Liver (tissue), 9 donors: ENCODE results near the gene IKBKG. TPM values are rescaled to one million over a fixed set of nuclear protein-coding genes. Genes with fewer than 3 reads are reported as not detected.

Source experiments
- DNase-seq: peaks from one replicate; pipeline ENCODE4 v3.0.0-alpha.2; 2017; ENCODE audit warnings: low spot score
- H3K27ac ChIP-seq, 2 donors: one replicate each; pipeline ENCODE4 v1.7.0; 2013; ENCODE audit warnings: inconsistent platforms in 2 of 2, low read length in 2 of 2, control low read depth in 1 of 2, low read depth in 1 of 2, mild to moderate bottlenecking in 1 of 2
- H3K27me3 ChIP-seq, 4 donors: one replicate each; pipeline versions ENCODE4 v1.6.1 to v1.7.0; 2013; ENCODE audit warnings: low read length in 3 of 4, inconsistent platforms in 1 of 4, mild to moderate bottlenecking in 1 of 4, moderate library complexity in 1 of 4; ENCODE audit not compliant: control insufficient read depth in 4 of 4, insufficient read depth in 4 of 4
- H3K36me3 ChIP-seq, 4 donors: one replicate each; pipeline versions ENCODE4 v1.6.1 to v1.7.0; 2013; ENCODE audit warnings: low read length in 3 of 4, mild to moderate bottlenecking in 3 of 4, low read depth in 1 of 4, moderate library complexity in 1 of 4; ENCODE audit not compliant: control insufficient read depth in 4 of 4, insufficient read depth in 3 of 4
- H3K4me1 ChIP-seq, 4 donors: one replicate each; pipeline versions ENCODE4 v1.6.1 to v1.7.0; 2013; ENCODE audit warnings: low read length in 3 of 4, mild to moderate bottlenecking in 3 of 4, moderate library complexity in 1 of 4; ENCODE audit not compliant: control insufficient read depth in 4 of 4, insufficient read depth in 4 of 4
- H3K4me3 ChIP-seq, 3 donors: one replicate each; pipeline versions ENCODE4 v1.6.1 to v1.7.0; 2013; ENCODE audit warnings: low read length in 3 of 3, control low read depth in 1 of 3, low read depth in 1 of 3, mild to moderate bottlenecking in 1 of 3
- H3K9ac ChIP-seq, 2 donors: one replicate each; pipeline ENCODE4 v1.7.0; 2013; ENCODE audit warnings: low read length in 2 of 2, mild to moderate bottlenecking in 2 of 2, moderate library complexity in 2 of 2, control low read depth in 1 of 2, low read depth in 1 of 2
- H3K9me3 ChIP-seq, 4 donors: one replicate each; pipeline versions ENCODE4 v1.6.1 to v1.7.0; 2013; ENCODE audit warnings: low read length in 3 of 4; ENCODE audit not compliant: control insufficient read depth in 4 of 4
- ATF3 ChIP-seq: IDR thresholded peaks from 2 replicates; pipeline ENCODE4 v1.6.1; 2016; ENCODE audit warnings: antibody characterized with exemption
- EGR1 ChIP-seq, 2 donors: IDR thresholded peaks; 2 replicates each; pipeline ENCODE4 v1.6.1; 2016 to 2018; ENCODE audit warnings: antibody characterized with exemption in 2 of 2, low read depth in 2 of 2
- FOXA1 ChIP-seq: IDR thresholded peaks from 2 replicates; pipeline ENCODE4 v1.6.1; 2016; ENCODE audit warnings: antibody characterized with exemption
- FOXA2 ChIP-seq: IDR thresholded peaks from 2 replicates; pipeline ENCODE4 v1.6.1; 2016; ENCODE audit warnings: antibody characterized with exemption
- GABPA ChIP-seq, 2 donors: IDR thresholded peaks in 1 of 2; conservative IDR thresholded peaks in 1 of 2; 2 replicates each; pipeline ENCODE4 v1.6.1; 2016; ENCODE audit warnings: antibody characterized with exemption in 2 of 2, mild to moderate bottlenecking in 1 of 2, moderate library complexity in 1 of 2
- HNF4A ChIP-seq, 2 donors: conservative IDR thresholded peaks; 2 replicates each; pipeline ENCODE4 v1.6.1; 2016; ENCODE audit warnings: antibody characterized with exemption in 2 of 2, mild to moderate bottlenecking in 2 of 2
- HNF4G ChIP-seq: IDR thresholded peaks from 2 replicates; pipeline ENCODE4 v1.6.1; 2016; ENCODE audit warnings: antibody characterized with exemption
- NR2F2 ChIP-seq: IDR thresholded peaks from 2 replicates; pipeline ENCODE4 v1.6.1; 2016; ENCODE audit warnings: antibody characterized with exemption
- RAD21 ChIP-seq, 2 donors: IDR thresholded peaks; 2 replicates each; pipeline ENCODE4 v1.6.1; 2016; ENCODE audit warnings: antibody characterized with exemption in 2 of 2, mild to moderate bottlenecking in 2 of 2
- RXRA ChIP-seq, 2 donors: IDR thresholded peaks; 2 replicates each; pipeline ENCODE4 v1.6.1; 2017 to 2018; ENCODE audit warnings: antibody characterized with exemption in 2 of 2, mild to moderate bottlenecking in 1 of 2
- SP1 ChIP-seq: IDR thresholded peaks from 2 replicates; pipeline ENCODE4 v1.6.1; 2018; ENCODE audit warnings: antibody characterized with exemption, mild to moderate bottlenecking
- TAF1 ChIP-seq: conservative IDR thresholded peaks from 2 replicates; pipeline ENCODE4 v1.6.1; 2016; ENCODE audit warnings: antibody characterized with exemption, mild to moderate bottlenecking
- YY1 ChIP-seq: IDR thresholded peaks from 2 replicates; pipeline ENCODE4 v1.6.1; 2016; ENCODE audit warnings: antibody characterized with exemption, mild to moderate bottlenecking
- WGBS: extraction: QIAGEN DNeasy Blood & Tissue Kit; methylation state at CpG from one replicate; pipeline ENCODE4 v1.1.7; 2013; 5-methylcytosine and 5-hydroxymethylcytosine counted together
- polyA plus RNA-seq, 2 donors: library from polyadenylated mRNA; stranded (reverse) in 1 of 2; unstranded in 1 of 2; fragments of 200-250 nt in 1 of 2; fragments of >200 nt in 1 of 2; fragmentation: Nextera tagmentation in 1 of 2; extraction: Ambion mirVana in 1 of 2; gene quantifications; one replicate each; pipeline versions ENCODE4 v1.2.1 to v1.2.3, GENCODE V29; 2013 to 2015
- total RNA-seq, 2 donors: library from RNA; depleted of rRNA; stranded (reverse); fragments of >200 nt; gene quantifications; one replicate each; pipeline ENCODE4 v1.2.3, GENCODE V29; 2014
- TF ChIP-seq, protein P1 (sequence below): IDR thresholded peaks from 2 replicates; pipeline ENCODE4 v1.6.1; 2016; ENCODE audit warnings: antibody characterized with exemption
- TF ChIP-seq, protein P2 (sequence below): IDR thresholded peaks from 2 replicates; pipeline ENCODE4 v1.6.1; 2016; ENCODE audit warnings: antibody characterized with exemption, mild to moderate bottlenecking
- TF ChIP-seq, protein P3 (sequence below): IDR thresholded peaks from 2 replicates; pipeline ENCODE4 v1.6.1; 2016; ENCODE audit warnings: antibody characterized with exemption
- donor health status: healthy.
- donor health status: healthy.
- donor health status: healthy.
- donor health status: healthy.
- donor health status: healthy.

Gene IKBKG
- total and polyA plus RNA-seq, 4 donors = 17.1 to 74.1 (median 36.0) TPM

DNA sequence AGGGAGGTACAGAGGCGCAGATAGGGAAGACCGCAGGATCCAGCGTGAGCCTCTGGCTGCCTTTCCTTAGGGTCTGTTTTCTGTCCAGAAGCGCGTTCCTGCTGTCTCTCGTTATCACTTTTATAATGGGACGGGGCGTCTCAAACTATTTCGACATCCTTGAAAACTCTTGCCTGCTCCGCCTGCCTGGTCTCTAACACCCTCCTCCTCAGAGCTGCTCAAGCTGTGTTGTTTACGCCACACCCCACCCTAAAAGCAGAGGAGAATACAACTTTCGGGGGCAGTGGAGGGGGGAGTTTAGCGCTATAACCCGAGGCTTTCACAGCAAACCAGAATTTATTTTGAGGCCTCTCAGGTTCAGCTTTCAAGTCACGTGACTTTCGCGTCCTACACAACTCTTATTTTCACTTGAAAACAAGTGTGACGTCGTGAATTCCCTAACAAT lies 30.7 kb upstream of the IKBKG start:
- DNase-seq = no peak
- H3K9ac ChIP-seq = peak overlapping the region; percentile 68 to 79
- peak overlapping the region; percentile 2 to 60 (median 43) for H3K4me3 ChIP-seq
- 4% methylated on average over 19 of the region's 19 CpGs for WGBS
- H3K27me3 ChIP-seq = no peaks in the 10 kb centered on the region
- H3K4me1 ChIP-seq = peaks cover 4 to 32% (median 15%) of the 10 kb centered on the region in 4 donors
- TF ChIP-seq NR2F2 (peak; percentile 8), TAF1 (no peak), GABPA (IDR thresholded peaks at IDR 0.05 in 1 of 2, conservative IDR thresholded peaks at IDR 0.05 in 1 of 2) (no peak), HNF4G (no peak), FOXA1 (no peak), HNF4A (conservative IDR thresholded peaks at IDR 0.05) (no peak), SP1 (peak; percentile 28), ATF3 (no peak), EGR1 (IDR thresholded peaks at IDR 0.05; ENCODE audit: low read depth in 2 of 2) (no peak)
- TF ChIP-seq, protein P1, sequence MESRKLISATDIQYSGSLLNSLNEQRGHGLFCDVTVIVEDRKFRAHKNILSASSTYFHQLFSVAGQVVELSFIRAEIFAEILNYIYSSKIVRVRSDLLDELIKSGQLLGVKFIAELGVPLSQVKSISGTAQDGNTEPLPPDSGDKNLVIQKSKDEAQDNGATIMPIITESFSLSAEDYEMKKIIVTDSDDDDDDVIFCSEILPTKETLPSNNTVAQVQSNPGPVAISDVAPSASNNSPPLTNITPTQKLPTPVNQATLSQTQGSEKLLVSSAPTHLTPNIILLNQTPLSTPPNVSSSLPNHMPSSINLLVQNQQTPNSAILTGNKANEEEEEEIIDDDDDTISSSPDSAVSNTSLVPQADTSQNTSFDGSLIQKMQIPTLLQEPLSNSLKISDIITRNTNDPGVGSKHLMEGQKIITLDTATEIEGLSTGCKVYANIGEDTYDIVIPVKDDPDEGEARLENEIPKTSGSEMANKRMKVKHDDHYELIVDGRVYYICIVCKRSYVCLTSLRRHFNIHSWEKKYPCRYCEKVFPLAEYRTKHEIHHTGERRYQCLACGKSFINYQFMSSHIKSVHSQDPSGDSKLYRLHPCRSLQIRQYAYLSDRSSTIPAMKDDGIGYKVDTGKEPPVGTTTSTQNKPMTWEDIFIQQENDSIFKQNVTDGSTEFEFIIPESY = no peak
- TF ChIP-seq, protein P2, sequence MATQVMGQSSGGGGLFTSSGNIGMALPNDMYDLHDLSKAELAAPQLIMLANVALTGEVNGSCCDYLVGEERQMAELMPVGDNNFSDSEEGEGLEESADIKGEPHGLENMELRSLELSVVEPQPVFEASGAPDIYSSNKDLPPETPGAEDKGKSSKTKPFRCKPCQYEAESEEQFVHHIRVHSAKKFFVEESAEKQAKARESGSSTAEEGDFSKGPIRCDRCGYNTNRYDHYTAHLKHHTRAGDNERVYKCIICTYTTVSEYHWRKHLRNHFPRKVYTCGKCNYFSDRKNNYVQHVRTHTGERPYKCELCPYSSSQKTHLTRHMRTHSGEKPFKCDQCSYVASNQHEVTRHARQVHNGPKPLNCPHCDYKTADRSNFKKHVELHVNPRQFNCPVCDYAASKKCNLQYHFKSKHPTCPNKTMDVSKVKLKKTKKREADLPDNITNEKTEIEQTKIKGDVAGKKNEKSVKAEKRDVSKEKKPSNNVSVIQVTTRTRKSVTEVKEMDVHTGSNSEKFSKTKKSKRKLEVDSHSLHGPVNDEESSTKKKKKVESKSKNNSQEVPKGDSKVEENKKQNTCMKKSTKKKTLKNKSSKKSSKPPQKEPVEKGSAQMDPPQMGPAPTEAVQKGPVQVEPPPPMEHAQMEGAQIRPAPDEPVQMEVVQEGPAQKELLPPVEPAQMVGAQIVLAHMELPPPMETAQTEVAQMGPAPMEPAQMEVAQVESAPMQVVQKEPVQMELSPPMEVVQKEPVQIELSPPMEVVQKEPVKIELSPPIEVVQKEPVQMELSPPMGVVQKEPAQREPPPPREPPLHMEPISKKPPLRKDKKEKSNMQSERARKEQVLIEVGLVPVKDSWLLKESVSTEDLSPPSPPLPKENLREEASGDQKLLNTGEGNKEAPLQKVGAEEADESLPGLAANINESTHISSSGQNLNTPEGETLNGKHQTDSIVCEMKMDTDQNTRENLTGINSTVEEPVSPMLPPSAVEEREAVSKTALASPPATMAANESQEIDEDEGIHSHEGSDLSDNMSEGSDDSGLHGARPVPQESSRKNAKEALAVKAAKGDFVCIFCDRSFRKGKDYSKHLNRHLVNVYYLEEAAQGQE = peak; percentile 15
- H3K36me3 ChIP-seq = peaks cover 0 to under 1% (median 0%) of the 10 kb centered on the region in 4 donors
- H3K27ac ChIP-seq = peak overlapping the region; percentile 89 to 91
- H3K9me3 ChIP-seq = no peaks in the 10 kb centered on the region

GRCh38 chrX:154517101-154517781 lies 30.2 kb upstream of the IKBKG start:
- Histone ChIP-seq H3K27me3 (no peaks in the 10 kb centered on the region), H3K27ac (peak overlapping the region; percentile 89 to 91), H3K4me1 (peaks cover 4 to 32% (median 15%) of the 10 kb centered on the region in 4 donors)
- TF ChIP-seq EGR1 (IDR thresholded peaks at IDR 0.05; ENCODE audit: low read depth in 2 of 2) (no peak), SP1 (peak; percentile 75), HNF4G (no peak), RAD21 (IDR thresholded peaks at IDR 0.05) (no peak), ATF3 (no peak), RXRA (IDR thresholded peaks at IDR 0.05) (no peak), FOXA2 (no peak), FOXA1 (no peak), GABPA (IDR thresholded peaks at IDR 0.05 in 1 of 2, conservative IDR thresholded peaks at IDR 0.05 in 1 of 2) (no peak), YY1 (peak; percentile 11), TAF1 (no peak)
- TF ChIP-seq, protein P2 = no peak
- TF ChIP-seq, protein P3, sequence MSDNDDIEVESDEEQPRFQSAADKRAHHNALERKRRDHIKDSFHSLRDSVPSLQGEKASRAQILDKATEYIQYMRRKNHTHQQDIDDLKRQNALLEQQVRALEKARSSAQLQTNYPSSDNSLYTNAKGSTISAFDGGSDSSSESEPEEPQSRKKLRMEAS = no peak
- TF ChIP-seq, protein P1 = no peak

More at GRCh38 chrX:154517101-154517781, 30.2 kb upstream of the IKBKG start:
- H3K9me3 ChIP-seq = no peaks in the 10 kb centered on the region
- DNase-seq = no peak
- WGBS = 35% methylated on average over 25 of the region's 25 CpGs
- peak overlapping the region in 1 of 3 donors; percentile 43 for H3K4me3 ChIP-seq
- no peak overlapping the region for H3K9ac ChIP-seq
- H3K36me3 ChIP-seq = no peaks in the 10 kb centered on the region
